ENCODE measurements around the gene RADX. TPM values are rescaled to one million over a fixed set of nuclear protein-coding genes. Genes with fewer than 3 reads are reported as not detected.

The RADX gene
- total RNA-seq, 1 donor from 2014 or later, result 10.0 TPM

- H3K36me3 ChIP-seq (ENCODE audit: control insufficient read depth, insufficient read depth, low read length), result no peaks in the 10 kb centered on the region
- H3K4me3 ChIP-seq (ENCODE audit: low read depth, low read length), result no peak overlapping the region
- no peak for DNase-seq (ENCODE audit: low read depth)
- H3K27me3 ChIP-seq (ENCODE audit: control insufficient read depth, insufficient read depth, low read length), result no peaks in the 10 kb centered on the region
- TF ChIP-seq CTCF (IDR thresholded peaks at IDR 0.05; ENCODE audit: insufficient read depth, low read length, poor library complexity, severe bottlenecking), result no peak
These were observed 80.8 kb downstream of the RADX start for GRCh38 chrX:106692425-106693065.

- no peak for TF ChIP-seq CTCF (IDR thresholded peaks at IDR 0.05; ENCODE audit: insufficient read depth, low read length, poor library complexity, severe bottlenecking)
- no peak overlapping the region for H3K4me3 ChIP-seq (ENCODE audit: low read depth, low read length)
- DNase-seq (ENCODE audit: low read depth), result no peak
- H3K27me3 ChIP-seq (ENCODE audit: control insufficient read depth, insufficient read depth, low read length), result no peaks in the 10 kb centered on the region
- H3K36me3 ChIP-seq (ENCODE audit: control insufficient read depth, insufficient read depth, low read length), result no peaks in the 10 kb centered on the region
These were observed 84.7 kb downstream of the RADX start for GRCh38 chrX:106696502-106696901.

- Histone ChIP-seq H3K36me3 (ENCODE audit: control insufficient read depth, insufficient read depth, low read length) (no peaks in the 10 kb centered on the region), H3K27me3 (ENCODE audit: control insufficient read depth, insufficient read depth, low read length) (no peaks in the 10 kb centered on the region), H3K4me3 (ENCODE audit: low read depth, low read length) (no peak overlapping the region)
- TF ChIP-seq CTCF (IDR thresholded peaks at IDR 0.05; ENCODE audit: insufficient read depth, low read length, poor library complexity, severe bottlenecking), result no peak
- DNase-seq (ENCODE audit: low read depth), result no peak
These were observed 86.9 kb downstream of the RADX start for GRCh38 chrX:106698693-106699092.

- TF ChIP-seq CTCF (IDR thresholded peaks at IDR 0.05; ENCODE audit: insufficient read depth, low read length, poor library complexity, severe bottlenecking), result no peak
- DNase-seq (ENCODE audit: low read depth), result no peak
- Histone ChIP-seq H3K27me3 (ENCODE audit: control insufficient read depth, insufficient read depth, low read length) (no peaks in the 10 kb centered on the region), H3K36me3 (ENCODE audit: control insufficient read depth, insufficient read depth, low read length) (no peaks in the 10 kb centered on the region), H3K4me3 (ENCODE audit: low read depth, low read length) (no peak overlapping the region)
These were observed 90.9 kb downstream of the RADX start for GRCh38 chrX:106702636-106703035.

GRCh38 chrX:106706466-106706865 is 94.7 kb downstream of the RADX start:
- Histone ChIP-seq H3K4me3 (ENCODE audit: low read depth, low read length) (no peak overlapping the region), H3K36me3 (ENCODE audit: control insufficient read depth, insufficient read depth, low read length) (no peaks in the 10 kb centered on the region), H3K27me3 (ENCODE audit: control insufficient read depth, insufficient read depth, low read length) (no peaks in the 10 kb centered on the region)
- TF ChIP-seq CTCF (IDR thresholded peaks at IDR 0.05; ENCODE audit: insufficient read depth, low read length, poor library complexity, severe bottlenecking), result no peak
- DNase-seq (ENCODE audit: low read depth), result no peak
